Measurements from ENCODE around the gene BCL2L15. TPM values are rescaled to one million over a fixed set of nuclear protein-coding genes. Genes with fewer than 3 reads are reported as not detected.

BCL2L15 gene
- 0.42 TPM in 1 of 2 replicates, not detected in the other for total RNA-seq

GRCh38 chr1:113887402-113888175 is at the start of gene BCL2L15:
Gene BCL2L15 (minus strand): TSS chr1:113887581. CDS start chr1:113887375, 206 bp downstream.

DNA sequence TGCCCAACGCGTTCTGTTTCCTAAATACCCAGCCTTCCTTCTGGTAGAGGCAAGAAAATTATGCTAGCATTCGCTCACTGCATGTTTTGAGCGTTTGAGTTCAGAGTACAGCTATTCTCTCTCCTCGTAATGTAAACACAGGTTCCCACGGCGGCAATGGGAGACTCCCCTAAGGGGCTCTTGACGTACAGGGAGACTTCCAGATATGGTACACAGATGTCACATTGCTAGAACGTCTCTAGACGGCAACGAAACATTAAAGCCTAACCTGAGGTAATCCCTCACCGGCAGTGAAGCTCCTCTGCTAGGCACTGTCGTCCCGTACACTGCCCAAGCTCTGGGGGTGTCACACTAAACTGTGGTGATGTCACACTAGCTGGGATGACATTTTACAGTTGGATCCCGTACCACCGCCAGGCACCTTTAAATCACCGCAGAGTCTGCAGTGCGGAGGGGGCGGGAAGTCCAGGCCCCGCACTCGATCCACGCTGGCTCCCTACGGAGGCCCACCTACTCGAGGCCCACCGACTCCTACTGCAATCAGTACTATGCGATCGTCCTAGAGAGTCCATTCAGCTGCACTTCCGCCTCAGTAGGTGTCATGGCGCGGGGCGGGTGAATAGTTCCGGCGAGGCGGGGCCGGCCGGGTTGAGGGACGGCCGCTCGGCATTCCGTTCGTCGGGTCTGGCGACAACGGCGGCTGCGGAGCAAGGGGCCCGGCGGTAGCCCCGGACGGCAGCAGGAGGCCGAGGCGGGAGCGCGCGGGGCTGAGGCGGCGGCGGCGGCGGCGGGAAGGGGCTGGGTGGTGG is 41.8 kb upstream of the BCL2L15 start, which contains the start of gene HIPK1:
Gene HIPK1, plus strand, starts transcription at position 384 of the 809 bp plus-strand sequence.

GRCh38 chr1:113904674-113905434 is 17.5 kb upstream of the BCL2L15 start, which contains the start of the genes AP4B1 and DCLRE1B:
Gene AP4B1 (minus strand): TSS chr1:113904799. CDS start chr1:113904717, 82 bp downstream.
Gene DCLRE1B (plus strand): TSS chr1:113905326. CDS start chr1:113905587, 261 bp downstream.

GRCh38 chr1:113871597-113872113 is 15.7 kb downstream of the BCL2L15 start, which contains the start of gene PTPN22:
Gene PTPN22 (minus strand): TSS chr1:113871712.

Other genes starting within 250 kb of the BCL2L15 start
- 10.9 and 13.2 TPM in 2 replicates for gene PHTF1, start 128.1 kb downstream of the BCL2L15 start, total RNA-seq
- gene RSBN1, start 75.1 kb downstream of the BCL2L15 start, total RNA-seq: 5.2 and 7.9 TPM in 2 replicates
- 0.49 and 1.1 TPM in 2 replicates for gene PTPN22, start 15.9 kb downstream of the BCL2L15 start, total RNA-seq
- gene AP4B1, start 17.2 kb upstream of the BCL2L15 start, total RNA-seq: 6.1 and 11.7 TPM in 2 replicates
- 6.3 and 6.8 TPM in 2 replicates for gene DCLRE1B, start 17.7 kb upstream of the BCL2L15 start, total RNA-seq
- 11.6 and 21.6 TPM in 2 replicates for gene HIPK1, start 41.7 kb upstream of the BCL2L15 start, total RNA-seq
- 0.65 and 1.3 TPM in 2 replicates for gene OLFML3, start 91.9 kb upstream of the BCL2L15 start, total RNA-seq